ENCODE measurements around the gene KCNQ4. TPM values are rescaled to one million over a fixed set of nuclear protein-coding genes. Genes with fewer than 3 reads are reported as not detected.

Gene KCNQ4
- total RNA-seq, 1 experiment from 2014 or later: 1.4 TPM

DNA sequence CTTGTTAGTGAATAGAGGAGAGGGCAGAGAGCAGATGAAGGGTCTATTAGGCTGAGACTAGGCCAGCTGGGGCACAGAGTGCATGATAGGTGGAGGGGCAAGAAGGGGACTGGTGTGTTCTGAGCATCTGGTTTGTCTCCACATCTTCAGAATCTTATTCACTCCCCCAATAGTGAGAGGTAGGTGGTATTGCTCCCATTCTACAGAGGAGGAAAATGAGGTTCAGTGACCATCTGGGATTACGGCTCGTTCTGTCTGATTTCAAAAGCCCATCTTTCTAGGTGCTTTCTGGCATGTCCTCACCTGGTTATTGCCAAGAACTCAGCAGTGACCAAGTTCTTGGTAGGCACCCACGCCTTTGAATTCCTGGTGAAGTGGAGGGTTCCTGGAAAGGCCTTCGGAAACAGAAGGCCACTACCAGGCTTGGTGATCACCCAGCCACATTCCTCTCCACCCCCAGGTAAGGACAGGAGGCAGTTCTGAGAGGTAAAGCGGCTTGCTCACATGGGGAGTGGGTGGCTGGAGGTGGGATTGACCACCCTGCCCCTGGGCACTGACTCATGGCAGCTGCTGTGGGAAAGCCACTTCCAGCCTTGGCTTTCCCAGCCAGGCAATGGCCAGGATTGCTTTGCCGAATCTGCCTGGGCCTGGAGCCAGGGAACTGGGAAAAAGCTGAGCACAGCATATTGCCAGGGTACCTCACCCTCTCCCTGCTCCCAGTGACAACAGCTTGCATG is 97.4 kb downstream of the KCNQ4 start:
- Histone ChIP-seq H3K27me3 (ENCODE audit: insufficient read depth, low read length) (no peaks in the 10 kb centered on the region; the same call in 1 of the 2 replicates), H3K27ac (ENCODE audit: insufficient read length, low read depth, low read length) (no peak overlapping the region), H4K5ac (ENCODE audit: insufficient read length, low read depth, low read length) (no peak overlapping the region), H2BK20ac (ENCODE audit: low read depth, low read length, poor library complexity, severe bottlenecking) (no peak overlapping the region), H4K91ac (ENCODE audit: insufficient read length, low read depth, low read length) (no peak overlapping the region), H3K18ac (ENCODE audit: insufficient read length, low read depth, low read length) (no peak overlapping the region), H3K23ac (ENCODE audit: insufficient read length, low read depth, low read length) (no peak overlapping the region), H2BK5ac (ENCODE audit: insufficient read length, low read length) (no peak overlapping the region), H3K4ac (ENCODE audit: low read depth, low read length) (no peak overlapping the region), H3K4me1 (ENCODE audit: insufficient read depth, low read length) (no peaks in the 10 kb centered on the region; the same call in 1 of the 2 replicates), H2BK15ac (ENCODE audit: low read depth, low read length) (no peak overlapping the region), H3K23me2 (ENCODE audit: insufficient read length, low read depth, low read length, poor library complexity, severe bottlenecking) (no peaks in the 10 kb centered on the region), H3K9ac (ENCODE audit: extremely low read depth, insufficient read length, low read length) (no peak overlapping the region), H3K79me2 (ENCODE audit: insufficient read depth, low read length) (no peaks in the 10 kb centered on the region), H3K79me1 (ENCODE audit: insufficient read depth, low read depth, low read length, poor library complexity, severe bottlenecking) (no peaks in the 10 kb centered on the region), H2BK12ac (ENCODE audit: insufficient read length, low read depth, low read length) (no peak overlapping the region), H2BK120ac (ENCODE audit: low read depth, low read length, poor library complexity, severe bottlenecking) (no peak overlapping the region), H3T11ph (ENCODE audit: low read length) (no peak overlapping the region), H2AK5ac (ENCODE audit: insufficient read length, low read length) (no peak overlapping the region), H3K56ac (ENCODE audit: insufficient read length, low read depth, low read length) (no peak overlapping the region), H2AFZ (ENCODE audit: low read length) (no peak overlapping the region), H3K9me3 (ENCODE audit: control insufficient read depth, low read depth, low read length) (no peaks in the 10 kb centered on the region), H3K14ac (ENCODE audit: insufficient read depth, low read length) (no peak overlapping the region), H4K20me1 (ENCODE audit: control insufficient read depth, insufficient read depth, insufficient read length) (no peaks in the 10 kb centered on the region), H3K4me2 (ENCODE audit: insufficient read depth, insufficient read length, low read length) (no peak overlapping the region), H4K8ac (replicated peaks; ENCODE audit: insufficient read length, low read depth, low read length) (no peak overlapping the region)
- H3K27ac Mint-ChIP-seq: no peak overlapping the region; a peak in 1 of 7 replicates
- H3K4me1 Mint-ChIP-seq: peaks cover 11 to 26% of the 10 kb centered on the region in 2 experiments
- no peak overlapping the region for H3K4me3 Mint-ChIP-seq
- WGBS (ENCODE audit: extremely low coverage, insufficient read length, low lambda C conversion rate): no CpG with 5 or more reads among the region's 6 CpGs
- peaks cover 0 to 4% (median 0%) of the 10 kb centered on the region in 3 experiments; a peak in 2 of 7 replicates for H3K36me3 Mint-ChIP-seq (ENCODE audit: insufficient read depth in 1 of 3, low read depth in 3 of 3)
- no peak for TF ChIP-seq CTCF (conservative IDR thresholded peaks at IDR 0.05)
- H3K27me3 Mint-ChIP-seq (ENCODE audit: low read depth): peaks cover 16% of the 10 kb centered on the region
- no peak for DNase-seq
- H3K9me3 Mint-ChIP-seq: peaks cover 9 to 10% of the 10 kb centered on the region in 2 experiments; a peak in 4 of 5 replicates
